ENCODE measurements around the gene TEAD1. TPM values are rescaled to one million over a fixed set of nuclear protein-coding genes. Genes with fewer than 3 reads are reported as not detected.

Gene TEAD1
- total RNA-seq, 1 experiment from 2014 or later = 102 TPM

GRCh38 chr11:12829131-12829530 lies 154.9 kb downstream of the TEAD1 start:
- ChIA-PET POLR2A (interaction anchor here (0.6 kb wide), 1 partner anchor 9 kb away, joined by 3 read pairs; no protein-coding TSS in a partner anchor), CTCF (no interaction called here)
- Histone ChIP-seq H3K9me3 (ENCODE audit: control insufficient read depth, insufficient read depth, low read depth, low read length) (no peaks in the 10 kb centered on the region), H3K36me3 (ENCODE audit: control insufficient read depth, insufficient read depth, low read length) (no peaks in the 10 kb centered on the region), H3K4me1 (ENCODE audit: control insufficient read depth, insufficient read depth, low read length) (peaks cover 60% of the 10 kb centered on the region), H3K27ac (ENCODE audit: low read length) (peak overlapping the region; percentile 79), H3K27me3 (ENCODE audit: control insufficient read depth, insufficient read depth, low read length) (no peaks in the 10 kb centered on the region), H3K4me3 (ENCODE audit: low read depth in 2 of 2, low read length in 2 of 2) (no peak overlapping the region)
- no TSS peak for BruUV-seq (replicated peaks)
- no peak for DNase-seq (ENCODE audit: low read depth, low spot score)
- no peak for ATAC-seq
- in situ Hi-C loops (cut with HindIII; ENCODE audit: low pct_unique_long_range_greater_than_20kb, low sequenced_read_pairs) (no loop called here), intact Hi-C loops (cut with micrococcal nuclease; ENCODE audit: unreplicated experiment) (no loop called here)
- TF ChIP-seq SIN3A (IDR thresholded peaks at IDR 0.05; ENCODE audit: borderline replicate concordance, insufficient read depth, low read depth, low read length) (no peak), CTCF (IDR thresholded peaks at IDR 0.05) (no peak), TCF7L2 (IDR thresholded peaks at IDR 0.05; ENCODE audit: low read depth, low read length) (no peak), POLR2AphosphoS5 (IDR thresholded peaks at IDR 0.05; ENCODE audit: low read depth, low read length) (no peak), REST (IDR thresholded peaks at IDR 0.05; ENCODE audit: insufficient read depth in 1 of 2, low read depth in 2 of 2, low read length in 1 of 2) (no peak)

- TF ChIP-seq SIN3A (IDR thresholded peaks at IDR 0.05; ENCODE audit: borderline replicate concordance, insufficient read depth, low read depth, low read length) = no peak
- no peak for TF ChIP-seq POLR2AphosphoS5 (IDR thresholded peaks at IDR 0.05; ENCODE audit: low read depth, low read length)
- TF ChIP-seq TCF7L2 (IDR thresholded peaks at IDR 0.05; ENCODE audit: low read depth, low read length) = no peak
- TF ChIP-seq REST (IDR thresholded peaks at IDR 0.05; ENCODE audit: insufficient read depth in 1 of 2, low read depth in 2 of 2, low read length in 1 of 2) = no peak
- no peak for TF ChIP-seq CTCF (IDR thresholded peaks at IDR 0.05)
- no peaks in the 10 kb centered on the region for H3K36me3 ChIP-seq (ENCODE audit: control insufficient read depth, insufficient read depth, low read length)
- no peak overlapping the region for H3K4me3 ChIP-seq (ENCODE audit: low read depth in 2 of 2, low read length in 2 of 2)
- no peaks in the 10 kb centered on the region for H3K9me3 ChIP-seq (ENCODE audit: control insufficient read depth, insufficient read depth, low read depth, low read length)
- in situ Hi-C loops (cut with HindIII; ENCODE audit: low pct_unique_long_range_greater_than_20kb, low sequenced_read_pairs) = no loop called here
- intact Hi-C loops (cut with micrococcal nuclease; ENCODE audit: unreplicated experiment) = no loop called here
- peaks cover 57% of the 10 kb centered on the region for H3K4me1 ChIP-seq (ENCODE audit: control insufficient read depth, insufficient read depth, low read length)
- ChIA-PET POLR2A (interaction anchor here (0.6 kb wide), 1 partner anchor 10 kb away, joined by 3 read pairs; no protein-coding TSS in a partner anchor), CTCF (no interaction called here)
- DNase-seq (ENCODE audit: low read depth, low spot score) = no peak
- H3K27me3 ChIP-seq (ENCODE audit: control insufficient read depth, insufficient read depth, low read length) = no peaks in the 10 kb centered on the region
- peak overlapping the region; percentile 79 for H3K27ac ChIP-seq (ENCODE audit: low read length)
- no TSS peak for BruUV-seq (replicated peaks)
- no peak for ATAC-seq
Measured at GRCh38 chr11:12829540-12830314, 155.5 kb downstream of the TEAD1 start.
